Measurements from ENCODE around the gene THAP5.

GRCh38 chr7:108576116-108576515 is 6.6 kb upstream of the THAP5 start:
- no peak for TF ChIP-seq EZH2 (IDR thresholded peaks at IDR 0.05; ENCODE audit: low read length, unreplicated experiment)
- TF ChIP-seq CTCF (conservative IDR thresholded peaks at IDR 0.05; ENCODE audit: low read depth, low read length): no peak
